ENCODE data around the gene RABGEF1. TPM values are rescaled to one million over a fixed set of nuclear protein-coding genes. Genes with fewer than 3 reads are reported as not detected.
"Not testable (repeated sequence)": the region's sequence is repeated elsewhere in the genome, so short reads cannot be mapped to it uniquely, and the experiment has no call there.

Gene RABGEF1
- total RNA-seq, 2 donors from 2014 or later, result 34.9 to 42.0 TPM

DNA sequence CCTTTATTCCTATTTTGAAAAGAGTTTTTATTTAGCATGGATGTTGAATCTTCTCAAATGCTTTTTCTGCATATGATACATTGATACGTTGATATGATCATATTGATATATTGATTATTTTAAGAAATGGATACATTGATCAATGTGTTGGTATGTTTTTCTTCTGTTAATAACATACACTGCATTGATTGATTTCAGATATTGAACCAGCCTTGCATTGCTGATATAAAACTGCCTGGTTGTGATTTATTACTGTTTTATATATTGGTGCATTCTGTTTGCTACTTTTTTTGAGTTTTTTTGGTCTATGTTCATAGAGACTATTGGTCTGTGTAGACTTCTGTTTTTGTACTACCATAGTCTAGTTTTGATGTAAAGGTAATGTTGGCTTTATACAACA, 26.8 kb upstream of the RABGEF1 start:
- TF ChIP-seq CTCF (IDR thresholded peaks at IDR 0.05), result no peak
- ATAC-seq (ENCODE audit: insufficient number of reproducible peaks, low FRiP score, low read depth) (no peak), DNase-seq (ENCODE audit: low spot score) (no peak)
- peaks cover 23% of the 10 kb centered on the region for H3K36me3 ChIP-seq
- no peak overlapping the region for H3K4me3 ChIP-seq
- H3K27ac ChIP-seq, result no peak overlapping the region
- H3K9me3 ChIP-seq, result peaks cover 4% of the 10 kb centered on the region
- no peaks in the 10 kb centered on the region for H3K4me1 ChIP-seq (ENCODE audit: control insufficient read depth in 1 of 2, low read depth in 2 of 2)
- H3K27me3 ChIP-seq (replicated peaks; ENCODE audit: insufficient read depth), result no peaks in the 10 kb centered on the region

DNA sequence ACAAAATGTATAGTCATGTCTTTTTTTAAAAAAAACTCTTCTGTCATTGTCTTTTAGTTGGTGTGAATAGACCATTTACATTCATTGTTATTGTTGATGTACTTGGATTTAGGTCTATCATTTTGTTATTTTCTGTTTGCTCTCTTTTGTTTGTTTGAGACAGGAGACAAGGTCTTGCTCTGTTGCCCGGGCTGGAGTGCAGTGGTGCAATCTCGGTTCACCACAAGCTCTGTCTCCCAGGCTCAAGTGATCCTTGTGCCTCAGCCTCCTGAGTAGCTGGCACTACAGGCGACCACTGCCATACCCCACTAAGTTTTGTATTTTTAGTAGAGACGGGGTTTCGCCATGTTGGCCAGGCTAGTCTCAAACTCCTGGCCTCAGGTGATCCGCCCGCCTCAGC, 23.9 kb upstream of the RABGEF1 start:
- H3K4me3 ChIP-seq; DNase-seq (ENCODE audit: low spot score); H3K27ac ChIP-seq; H3K27me3 ChIP-seq (replicated peaks; ENCODE audit: insufficient read depth); H3K4me1 ChIP-seq (ENCODE audit: control insufficient read depth in 1 of 2, low read depth in 2 of 2); ATAC-seq (ENCODE audit: insufficient number of reproducible peaks, low FRiP score, low read depth); H3K9me3 ChIP-seq: not testable (repeated sequence)
- H3K36me3 ChIP-seq, result peaks cover 24% of the 10 kb centered on the region

DNA sequence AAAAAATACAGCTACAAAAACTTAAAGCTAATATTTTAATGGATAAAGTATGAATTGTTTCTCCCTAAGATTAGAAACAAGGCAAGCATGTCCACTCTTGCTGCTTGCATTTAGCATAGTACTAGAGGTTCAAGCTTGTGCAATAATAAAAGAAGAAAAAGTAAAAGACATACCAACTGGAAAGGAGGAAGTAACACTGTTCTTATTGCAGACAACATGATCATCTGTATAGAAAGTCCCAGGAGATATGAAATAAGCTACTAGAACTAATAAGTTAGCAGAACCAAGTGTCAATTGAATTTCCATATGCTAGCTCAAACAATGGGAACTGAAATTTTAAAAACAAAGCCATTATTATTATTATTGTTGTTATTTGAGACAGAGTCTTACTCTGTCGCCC, 20.0 kb upstream of the RABGEF1 start:
- DNase-seq (ENCODE audit: low spot score), result no peak
- H3K4me1 ChIP-seq (ENCODE audit: control insufficient read depth in 1 of 2, low read depth in 2 of 2), result no peaks in the 10 kb centered on the region
- no peak overlapping the region for H3K4me3 ChIP-seq
- no peaks in the 10 kb centered on the region for H3K27me3 ChIP-seq (replicated peaks; ENCODE audit: insufficient read depth)
- TF ChIP-seq CTCF (IDR thresholded peaks at IDR 0.05), result no peak
- H3K27ac ChIP-seq, result no peak overlapping the region
- peaks cover 16% of the 10 kb centered on the region for H3K36me3 ChIP-seq
- ATAC-seq (ENCODE audit: insufficient number of reproducible peaks, low FRiP score, low read depth), result no peak
- peaks cover 11% of the 10 kb centered on the region for H3K9me3 ChIP-seq

- Histone ChIP-seq H3K36me3 (peaks cover 13% of the 10 kb centered on the region), H3K9me3 (peaks cover 11% of the 10 kb centered on the region), H3K27me3 (replicated peaks; ENCODE audit: insufficient read depth) (no peaks in the 10 kb centered on the region), H3K27ac (no peak overlapping the region), H3K4me1 (ENCODE audit: control insufficient read depth in 1 of 2, low read depth in 2 of 2) (no peaks in the 10 kb centered on the region), H3K4me3 (no peak overlapping the region)
- ATAC-seq (ENCODE audit: insufficient number of reproducible peaks, low FRiP score, low read depth) (no peak), DNase-seq (ENCODE audit: low spot score) (no peak)
- no peak for TF ChIP-seq CTCF (IDR thresholded peaks at IDR 0.05)
These were observed 14.7 kb upstream of the RABGEF1 start for GRCh38 chr7:66725843-66726242.

DNA sequence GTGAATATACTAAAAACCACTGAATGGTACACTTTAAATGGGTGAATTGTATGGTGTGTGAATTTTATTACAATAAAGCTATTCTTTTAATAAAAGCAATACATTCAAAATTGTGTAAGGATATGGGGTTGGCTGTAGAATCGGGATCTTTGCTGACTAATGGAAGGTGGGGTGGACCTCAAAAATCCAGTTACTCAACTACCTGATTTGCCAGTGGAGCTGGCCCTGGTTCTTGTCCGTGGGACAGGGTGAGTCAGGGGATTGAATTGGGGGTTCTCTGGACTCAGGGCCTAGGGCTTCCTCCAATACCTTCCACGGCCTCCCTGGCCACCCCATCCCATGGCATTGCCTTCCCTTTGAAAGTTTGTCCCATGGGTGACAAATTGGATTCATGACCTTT, 13.5 kb upstream of the RABGEF1 start:
- Histone ChIP-seq H3K36me3 (peaks cover 15% of the 10 kb centered on the region), H3K4me3 (no peak overlapping the region), H3K9me3 (peaks cover 11% of the 10 kb centered on the region), H3K4me1 (ENCODE audit: control insufficient read depth in 1 of 2, low read depth in 2 of 2) (no peaks in the 10 kb centered on the region), H3K27me3 (replicated peaks; ENCODE audit: insufficient read depth) (no peaks in the 10 kb centered on the region), H3K27ac (no peak overlapping the region)
- no peak for TF ChIP-seq CTCF (IDR thresholded peaks at IDR 0.05)
- DNase-seq (ENCODE audit: low spot score) (no peak), ATAC-seq (ENCODE audit: insufficient number of reproducible peaks, low FRiP score, low read depth) (no peak)

- Histone ChIP-seq H3K27ac (no peak overlapping the region), H3K36me3 (peaks cover 8% of the 10 kb centered on the region), H3K4me3 (no peak overlapping the region), H3K27me3 (replicated peaks; ENCODE audit: insufficient read depth) (no peaks in the 10 kb centered on the region), H3K9me3 (peaks cover 10% of the 10 kb centered on the region), H3K4me1 (ENCODE audit: control insufficient read depth in 1 of 2, low read depth in 2 of 2) (no peaks in the 10 kb centered on the region)
- no peak for DNase-seq (ENCODE audit: low spot score)
- TF ChIP-seq CTCF (IDR thresholded peaks at IDR 0.05), result no peak
- no peak for ATAC-seq (ENCODE audit: insufficient number of reproducible peaks, low FRiP score, low read depth)
These were observed 12.0 kb upstream of the RABGEF1 start for GRCh38 chr7:66728571-66728970.
